HUES48 (cell line): ENCODE results near the gene STAC2.
"Not testable (repeated sequence)": the region's sequence is repeated elsewhere in the genome, so short reads cannot be mapped to it uniquely, and the experiment has no call there.

Experiments
- H3K27ac ChIP-seq: one replicate; pipeline ENCODE4 v1.7.0; 2013; ENCODE audit warnings: low read depth, low read length, inconsistent platforms
- H3K27me3 ChIP-seq: 2 replicates; pipeline ENCODE4 v1.6.1; 2013; ENCODE audit warnings: mild to moderate bottlenecking, low read length; ENCODE audit not compliant: control insufficient read depth, insufficient read depth
- H3K36me3 ChIP-seq: 2 replicates; pipeline ENCODE4 v1.6.1; 2013; ENCODE audit warnings: low read length; ENCODE audit not compliant: control insufficient read depth, insufficient read depth
- H3K4me1 ChIP-seq: 2 replicates; pipeline ENCODE4 v1.6.1; 2013; ENCODE audit warnings: mild to moderate bottlenecking, low read length; ENCODE audit not compliant: control insufficient read depth, insufficient read depth
- H3K4me3 ChIP-seq: 2 replicates; pipeline ENCODE4 v1.5.1; 2013; ENCODE audit warnings: mild to moderate bottlenecking, low read depth, low read length
- H3K9ac ChIP-seq: 2 replicates; pipeline ENCODE4 v1.6.1; 2013; ENCODE audit warnings: mild to moderate bottlenecking, low read depth, low read length, moderate library complexity
- H3K9me3 ChIP-seq: 2 replicates; pipeline ENCODE4 v1.6.1; 2013; ENCODE audit warnings: low read length; ENCODE audit not compliant: control insufficient read depth, insufficient read depth

Gene STAC2

GRCh38 chr17:39169518-39169917 lies 56.2 kb downstream of the STAC2 start:
- Histone ChIP-seq H3K36me3 (no peaks in the 10 kb centered on the region), H3K4me1 (peaks cover 17% of the 10 kb centered on the region), H3K9ac (no peak overlapping the region), H3K9me3 (no peaks in the 10 kb centered on the region), H3K4me3 (no peak overlapping the region), H3K27me3 (peaks cover 28% of the 10 kb centered on the region), H3K27ac (no peak overlapping the region)

- no peak overlapping the region for H3K27ac ChIP-seq
- H3K4me3 ChIP-seq = no peak overlapping the region
- H3K9me3 ChIP-seq = no peaks in the 10 kb centered on the region
- peaks cover 16% of the 10 kb centered on the region for H3K4me1 ChIP-seq
- H3K27me3 ChIP-seq = peaks cover 28% of the 10 kb centered on the region
- H3K9ac ChIP-seq = no peak overlapping the region
- H3K36me3 ChIP-seq = no peaks in the 10 kb centered on the region
Observed at GRCh38 chr17:39169101-39169500, 56.6 kb downstream of the STAC2 start.

GRCh38 chr17:39168503-39168902 lies 57.2 kb downstream of the STAC2 start:
- H3K27ac ChIP-seq, H3K36me3 ChIP-seq, H3K9me3 ChIP-seq, H3K4me3 ChIP-seq, H3K9ac ChIP-seq: not testable (repeated sequence)
- Histone ChIP-seq H3K27me3 (peaks cover 28% of the 10 kb centered on the region), H3K4me1 (peaks cover 12% of the 10 kb centered on the region)

- Histone ChIP-seq H3K27ac (no peak overlapping the region), H3K4me3 (no peak overlapping the region), H3K36me3 (no peaks in the 10 kb centered on the region), H3K4me1 (peaks cover 10% of the 10 kb centered on the region; the same call in 1 of the 2 replicates), H3K27me3 (peaks cover 28% of the 10 kb centered on the region), H3K9me3 (no peaks in the 10 kb centered on the region), H3K9ac (no peak overlapping the region)
Observed at GRCh38 chr17:39167476-39167875, 58.3 kb downstream of the STAC2 start.

GRCh38 chr17:39166437-39167335 lies 59.1 kb downstream of the STAC2 start:
- no peak overlapping the region for H3K4me3 ChIP-seq
- H3K36me3 ChIP-seq = no peaks in the 10 kb centered on the region
- H3K27ac ChIP-seq = no peak overlapping the region
- no peaks in the 10 kb centered on the region for H3K9me3 ChIP-seq
- no peak overlapping the region for H3K9ac ChIP-seq
- peaks cover 28% of the 10 kb centered on the region for H3K27me3 ChIP-seq
- H3K4me1 ChIP-seq = peaks cover 10% of the 10 kb centered on the region; the same call in 1 of the 2 replicates

GRCh38 chr17:39165841-39166349 lies 59.9 kb downstream of the STAC2 start, which contains the start of gene ARL5C:
Gene ARL5C (minus strand): TSS chr17:39166161. CDS start chr17:39165760, 401 bp downstream.
- H3K9ac ChIP-seq = no peak within 1 kb of the TSS
- peak within 1 kb of the TSS; percentile 84 for H3K4me3 ChIP-seq
- H3K36me3 ChIP-seq = no peaks in the 10 kb centered on the region
- H3K27me3 ChIP-seq = peaks cover 28% of the 10 kb centered on the region
- H3K9me3 ChIP-seq = no peaks in the 10 kb centered on the region
- H3K27ac ChIP-seq = no peak within 1 kb of the TSS
- H3K4me1 ChIP-seq = peaks cover 10% of the 10 kb centered on the region; the same call in 1 of the 2 replicates

- H3K9ac ChIP-seq = no peak overlapping the region
- peak overlapping the region; percentile 84 for H3K4me3 ChIP-seq
- no peaks in the 10 kb centered on the region for H3K9me3 ChIP-seq
- no peaks in the 10 kb centered on the region for H3K36me3 ChIP-seq
- H3K27ac ChIP-seq = no peak overlapping the region
- peaks cover 28% of the 10 kb centered on the region for H3K27me3 ChIP-seq
- H3K4me1 ChIP-seq = peaks cover 10% of the 10 kb centered on the region; the same call in 1 of the 2 replicates
Observed at GRCh38 chr17:39165178-39165840, 60.4 kb downstream of the STAC2 start.

- H3K27me3 ChIP-seq = peaks cover 28% of the 10 kb centered on the region
- peaks cover 10% of the 10 kb centered on the region; the same call in 1 of the 2 replicates for H3K4me1 ChIP-seq
- peak overlapping the region; percentile 84 for H3K4me3 ChIP-seq
- no peak overlapping the region for H3K9ac ChIP-seq
- H3K36me3 ChIP-seq = no peaks in the 10 kb centered on the region
- no peaks in the 10 kb centered on the region for H3K9me3 ChIP-seq
- no peak overlapping the region for H3K27ac ChIP-seq
Observed at GRCh38 chr17:39164675-39165143, 61.0 kb downstream of the STAC2 start.

GRCh38 chr17:39161962-39162361 lies 63.8 kb downstream of the STAC2 start:
- Histone ChIP-seq H3K9ac (no peak overlapping the region), H3K4me1 (peaks cover 8% of the 10 kb centered on the region; the same call in 1 of the 2 replicates), H3K4me3 (no peak overlapping the region), H3K27me3 (peaks cover 21% of the 10 kb centered on the region), H3K9me3 (no peaks in the 10 kb centered on the region), H3K36me3 (no peaks in the 10 kb centered on the region), H3K27ac (no peak overlapping the region)
